ENCODE measurements around the gene SDF2L1.
"Not testable (repeated sequence)": the region's sequence is repeated elsewhere in the genome, so short reads cannot be mapped to it uniquely, and the experiment has no call there.

Gene SDF2L1

GRCh38 chr22:21632237-21632895 is 9.7 kb upstream of the SDF2L1 start, which contains the start of gene CCDC116:
TSS of gene CCDC116 (plus strand) at chr22:21632760. CDS start at chr22:21633182, 422 bp downstream.
- no peak within 1 kb of the TSS for H3K27ac ChIP-seq
- no peaks in the 10 kb centered on the region for H3K9me3 ChIP-seq (ENCODE audit: low read depth, low read length)
- DNase-seq (ENCODE audit: low read depth, low spot score): no peak

DNA sequence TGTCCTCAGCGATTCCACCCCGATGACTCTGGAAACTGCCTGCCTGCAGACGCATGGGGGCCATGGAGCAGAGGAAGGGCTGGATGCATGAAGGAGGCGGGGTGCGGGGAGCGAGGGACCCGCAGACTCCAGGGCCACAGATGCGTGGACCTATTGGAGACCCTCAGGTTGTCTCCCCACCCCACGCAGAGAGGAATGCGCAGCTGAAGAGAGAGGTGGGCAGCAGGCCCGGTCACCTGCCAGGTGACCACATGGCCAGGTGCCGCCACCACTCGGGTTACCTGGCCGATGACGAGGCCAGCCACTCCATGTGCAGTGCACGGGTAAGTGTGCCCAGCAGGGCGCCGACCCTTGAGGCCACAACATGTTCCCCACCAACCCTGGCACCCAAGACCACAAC is 9.2 kb upstream of the SDF2L1 start:
- H3K27ac ChIP-seq: no peak overlapping the region
- TF ChIP-seq FOXP2 (optimal IDR thresholded peaks at IDR 0.05; ENCODE audit: control extremely low read depth, extremely low read length, insufficient read depth) (no peak), POLR2AphosphoS5 (IDR thresholded peaks at IDR 0.05; ENCODE audit: borderline replicate concordance, low read depth, low read length) (no peak), EZH2 (IDR thresholded peaks at IDR 0.05) (no peak)
- H3K9ac ChIP-seq (ENCODE audit: insufficient read length): no peak overlapping the region
- no peak overlapping the region for H3K4me3 ChIP-seq
- H3K36me3 ChIP-seq (ENCODE audit: insufficient read depth, low read length): 0 out of 2 replicates have a peak, but pooled peaks cover 4% of the 10 kb centered on the region
- no peaks in the 10 kb centered on the region for H3K9me3 ChIP-seq (ENCODE audit: low read depth, low read length)
- no peak for DNase-seq (ENCODE audit: low read depth, low spot score)

More at GRCh38 chr22:21632237-21632895, 9.7 kb upstream of the SDF2L1 start, which contains the start of gene CCDC116:
- 0 out of 2 replicates have a peak, but pooled peaks cover 4% of the 10 kb centered on the region for H3K36me3 ChIP-seq (ENCODE audit: insufficient read depth, low read length)
- no peak within 1 kb of the TSS for H3K4me3 ChIP-seq
- H3K9ac ChIP-seq (ENCODE audit: insufficient read length): no peak within 1 kb of the TSS
- TF ChIP-seq POLR2AphosphoS5 (IDR thresholded peaks at IDR 0.05; ENCODE audit: borderline replicate concordance, low read depth, low read length): no peak; the same call in 1 of the 2 replicates
- no peak for TF ChIP-seq FOXP2 (optimal IDR thresholded peaks at IDR 0.05; ENCODE audit: control extremely low read depth, extremely low read length, insufficient read depth)
- no peak for TF ChIP-seq EZH2 (IDR thresholded peaks at IDR 0.05)

GRCh38 chr22:21633481-21633880 is 8.6 kb upstream of the SDF2L1 start:
- no peak for DNase-seq (ENCODE audit: low read depth, low spot score)
- H3K36me3 ChIP-seq (ENCODE audit: insufficient read depth, low read length): no peaks in the 10 kb centered on the region
- TF ChIP-seq FOXP2 (optimal IDR thresholded peaks at IDR 0.05; ENCODE audit: control extremely low read depth, extremely low read length, insufficient read depth): no peak
- no peak for TF ChIP-seq POLR2AphosphoS5 (IDR thresholded peaks at IDR 0.05; ENCODE audit: borderline replicate concordance, low read depth, low read length)
- TF ChIP-seq EZH2 (IDR thresholded peaks at IDR 0.05): no peak
- no peak overlapping the region for H3K27ac ChIP-seq
- no peak overlapping the region for H3K4me3 ChIP-seq
- no peak overlapping the region for H3K9ac ChIP-seq (ENCODE audit: insufficient read length)
- no peaks in the 10 kb centered on the region for H3K9me3 ChIP-seq (ENCODE audit: low read depth, low read length)

DNA sequence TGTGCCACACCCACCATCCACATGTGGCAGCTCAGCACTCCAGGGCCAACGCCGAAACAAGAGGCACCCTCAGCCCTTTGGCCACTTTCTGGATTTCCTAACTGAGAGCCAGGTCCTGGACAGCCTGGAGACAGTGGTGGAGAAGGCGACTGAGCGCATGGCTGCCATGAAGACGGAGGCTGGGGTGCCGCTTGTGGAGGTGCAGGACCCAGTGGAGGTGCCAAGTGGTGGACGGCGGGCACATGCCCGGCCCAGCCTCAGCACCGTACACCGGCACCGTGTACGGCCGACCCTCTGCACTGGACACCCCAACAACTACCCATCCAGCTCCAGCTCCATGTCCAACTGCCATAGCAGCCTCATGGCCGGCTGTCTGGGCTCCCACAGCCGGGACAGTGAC is 8.0 kb upstream of the SDF2L1 start:
- TF ChIP-seq FOXP2 (optimal IDR thresholded peaks at IDR 0.05; ENCODE audit: control extremely low read depth, extremely low read length, insufficient read depth): no peak
- no peak for TF ChIP-seq POLR2AphosphoS5 (IDR thresholded peaks at IDR 0.05; ENCODE audit: borderline replicate concordance, low read depth, low read length)
- no peak for TF ChIP-seq EZH2 (IDR thresholded peaks at IDR 0.05)
- H3K9me3 ChIP-seq (ENCODE audit: low read depth, low read length): no peaks in the 10 kb centered on the region
- no peaks in the 10 kb centered on the region for H3K36me3 ChIP-seq (ENCODE audit: insufficient read depth, low read length)
- H3K27ac ChIP-seq: no peak overlapping the region
- no peak overlapping the region for H3K9ac ChIP-seq (ENCODE audit: insufficient read length)
- H3K4me3 ChIP-seq: no peak overlapping the region
- DNase-seq (ENCODE audit: low read depth, low spot score): no peak

- H3K27ac ChIP-seq: no peak overlapping the region
- no peaks in the 10 kb centered on the region for H3K36me3 ChIP-seq (ENCODE audit: insufficient read depth, low read length)
- H3K4me3 ChIP-seq: no peak overlapping the region
- H3K9ac ChIP-seq (ENCODE audit: insufficient read length): no peak overlapping the region
- DNase-seq (ENCODE audit: low read depth, low spot score): no peak
- no peaks in the 10 kb centered on the region for H3K9me3 ChIP-seq (ENCODE audit: low read depth, low read length)
- no peak for TF ChIP-seq POLR2AphosphoS5 (IDR thresholded peaks at IDR 0.05; ENCODE audit: borderline replicate concordance, low read depth, low read length)
- no peak for TF ChIP-seq EZH2 (IDR thresholded peaks at IDR 0.05)
- no peak for TF ChIP-seq FOXP2 (optimal IDR thresholded peaks at IDR 0.05; ENCODE audit: control extremely low read depth, extremely low read length, insufficient read depth)
Measured at GRCh38 chr22:21634844-21635243, 7.3 kb upstream of the SDF2L1 start.

DNA sequence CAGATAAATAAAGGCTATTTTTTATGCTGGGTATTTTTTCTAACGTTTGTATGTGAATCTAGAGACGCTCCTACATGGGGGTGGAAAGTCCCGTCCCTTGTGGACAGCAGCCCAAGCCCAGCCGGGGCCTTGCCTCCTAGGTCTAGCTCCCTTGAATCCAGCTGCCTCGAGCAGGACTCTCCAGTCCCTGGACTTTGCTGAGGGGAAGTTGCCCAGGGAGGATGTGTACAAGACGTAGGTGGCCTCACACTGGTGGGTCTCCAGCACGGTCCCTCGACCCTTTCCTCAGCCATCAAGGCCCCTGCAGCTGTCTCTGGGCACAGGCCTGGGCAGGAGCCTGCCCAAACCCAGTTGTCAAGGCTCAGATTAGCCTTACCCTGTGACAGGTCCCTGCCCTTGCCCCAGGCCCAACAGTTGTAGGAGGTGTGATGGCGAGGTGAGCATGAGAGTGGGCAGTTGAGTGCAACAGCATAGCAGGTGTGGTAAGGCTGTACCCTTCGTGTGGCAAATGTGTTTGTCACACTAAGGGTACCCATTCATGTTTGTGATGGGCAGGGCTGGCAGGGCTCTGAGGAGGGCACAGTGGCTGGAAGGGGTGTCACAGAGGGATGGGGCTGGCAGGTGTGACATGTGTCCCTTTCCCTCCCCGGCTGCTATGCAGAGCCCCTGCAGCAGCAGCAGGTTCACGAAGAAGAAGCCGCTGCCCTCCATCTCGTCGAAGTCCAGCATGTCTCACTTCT is 6.2 kb upstream of the SDF2L1 start:
- Histone ChIP-seq H3K9ac (ENCODE audit: insufficient read length) (no peak overlapping the region), H3K9me3 (ENCODE audit: low read depth, low read length) (no peaks in the 10 kb centered on the region), H3K27ac (no peak overlapping the region), H3K4me3 (no peak overlapping the region), H3K36me3 (ENCODE audit: insufficient read depth, low read length) (no peaks in the 10 kb centered on the region)
- TF ChIP-seq POLR2AphosphoS5 (IDR thresholded peaks at IDR 0.05; ENCODE audit: borderline replicate concordance, low read depth, low read length): no peak
- TF ChIP-seq EZH2 (IDR thresholded peaks at IDR 0.05): no peak
- no peak for TF ChIP-seq FOXP2 (optimal IDR thresholded peaks at IDR 0.05; ENCODE audit: control extremely low read depth, extremely low read length, insufficient read depth)
- DNase-seq (ENCODE audit: low read depth, low spot score): no peak

GRCh38 chr22:21636629-21637218 is 5.4 kb upstream of the SDF2L1 start:
- H3K9me3 ChIP-seq (ENCODE audit: low read depth, low read length): no peaks in the 10 kb centered on the region
- no peaks in the 10 kb centered on the region for H3K36me3 ChIP-seq (ENCODE audit: insufficient read depth, low read length)
- no peak overlapping the region for H3K27ac ChIP-seq
- H3K4me3 ChIP-seq: no peak overlapping the region
- TF ChIP-seq POLR2AphosphoS5 (IDR thresholded peaks at IDR 0.05; ENCODE audit: borderline replicate concordance, low read depth, low read length) (no peak), EZH2 (IDR thresholded peaks at IDR 0.05) (no peak), FOXP2 (optimal IDR thresholded peaks at IDR 0.05; ENCODE audit: control extremely low read depth, extremely low read length, insufficient read depth) (no peak)
- DNase-seq (ENCODE audit: low read depth, low spot score): no peak
- H3K9ac ChIP-seq (ENCODE audit: insufficient read length): no peak overlapping the region

- not testable (repeated sequence) for DNase-seq (ENCODE audit: low read depth, low spot score); H3K36me3 ChIP-seq (ENCODE audit: insufficient read depth, low read length); H3K27ac ChIP-seq; H3K9ac ChIP-seq (ENCODE audit: insufficient read length); H3K4me3 ChIP-seq; H3K9me3 ChIP-seq (ENCODE audit: low read depth, low read length)
Measured at GRCh38 chr22:21637450-21637849, 4.7 kb upstream of the SDF2L1 start.
